Endodermal cell (in vitro differentiated cells): Measurements from ENCODE around the gene CD38. TPM values are rescaled to one million over a fixed set of nuclear protein-coding genes. Genes with fewer than 3 reads are reported as not detected.

Experiments used
- DNase-seq: peaks from one replicate; pipeline ENCODE4 v3.0.0-alpha.2; 2017
- H3K27ac ChIP-seq: 2 replicates; pipeline ENCODE4 v1.5.1; 2013; ENCODE audit warnings: mild to moderate bottlenecking, low read depth, low read length, moderate library complexity
- H3K27me3 ChIP-seq: 2 replicates; pipeline ENCODE4 v1.6.1; 2013; ENCODE audit warnings: mild to moderate bottlenecking, low read length, moderate library complexity; ENCODE audit not compliant: insufficient read depth, control insufficient read depth, poor library complexity, severe bottlenecking
- H3K36me3 ChIP-seq: 2 replicates; pipeline ENCODE4 v1.7.0; 2013; ENCODE audit warnings: mild to moderate bottlenecking, low read length, moderate library complexity; ENCODE audit not compliant: control insufficient read depth, insufficient read depth
- H3K4me1 ChIP-seq: one replicate; pipeline ENCODE4 v1.7.0; 2013; ENCODE audit warnings: low read length; ENCODE audit not compliant: control insufficient read depth, insufficient read depth
- H3K4me3 ChIP-seq: 2 replicates; pipeline ENCODE4 v1.5.1; 2013; ENCODE audit warnings: mild to moderate bottlenecking, low read length, moderate library complexity
- H3K9ac ChIP-seq: 2 replicates; pipeline ENCODE4 v1.6.1; 2013; ENCODE audit warnings: mild to moderate bottlenecking, low read length, moderate library complexity; ENCODE audit not compliant: poor library complexity, severe bottlenecking; ENCODE audit errors: extremely low read depth
- H3K9me3 ChIP-seq: 2 replicates; pipeline ENCODE4 v1.6.1; 2013; ENCODE audit warnings: mild to moderate bottlenecking, low read length, moderate library complexity; ENCODE audit not compliant: control insufficient read depth
- H3K27ac Mint-ChIP-seq: 2 replicates; pipeline ENCODE4 v1.8.0; 2020; ENCODE audit warnings: mixed read lengths
- H3K27me3 Mint-ChIP-seq: 2 replicates; pipeline ENCODE4 v1.8.0; 2021; ENCODE audit warnings: mild to moderate bottlenecking, mixed read lengths; ENCODE audit not compliant: insufficient read depth
- H3K36me3 Mint-ChIP-seq: 2 replicates; pipeline ENCODE4 v1.8.0; 2020; ENCODE audit warnings: low read depth, mixed read lengths
- H3K4me1 Mint-ChIP-seq: 2 replicates; pipeline ENCODE4 v1.8.0; 2020; ENCODE audit warnings: mixed read lengths
- H3K4me3 Mint-ChIP-seq: 2 replicates; pipeline ENCODE4 v1.8.0; 2020; ENCODE audit warnings: mild to moderate bottlenecking, moderate library complexity, mixed read lengths
- H3K9me3 Mint-ChIP-seq: 2 replicates; pipeline ENCODE4 v1.8.0; 2020; ENCODE audit warnings: mild to moderate bottlenecking, mixed read lengths
- CTCF ChIP-seq: fragments of 200-600 bp; sonication (generic); conservative IDR thresholded peaks from 2 replicates; pipeline ENCODE4 v1.5.0; 2021; ENCODE audit warnings: antibody characterized with exemption, mild to moderate bottlenecking
- WGBS, 2 experiments: methylation state at CpG; one replicate each; pipeline versions ENCODE4 v1.1.5 to v1.1.7; 2013; ENCODE audit warnings: missing lambda C conversion rate in 2 of 2, mixed read lengths in 1 of 2; ENCODE audit not compliant: insufficient coverage in 1 of 2, insufficient read length in 1 of 2; 5-methylcytosine and 5-hydroxymethylcytosine counted together
- total RNA-seq, 2 donors: library from RNA; stranded (reverse); fragmentation: NEBNext Ultra II Directional in 1 of 2; extraction: Animal tissue kit (Norgen Biotek cat#: 25700) in 1 of 2; gene quantifications; 2 replicates in 1 of 2; 3 replicates in 1 of 2; pipeline ENCODE4 v1.2.1, GENCODE V29; 2021

The CD38 gene
- total RNA-seq, 2 donors from 2014 or later: 0.11 TPM; not detected in 1

DNA sequence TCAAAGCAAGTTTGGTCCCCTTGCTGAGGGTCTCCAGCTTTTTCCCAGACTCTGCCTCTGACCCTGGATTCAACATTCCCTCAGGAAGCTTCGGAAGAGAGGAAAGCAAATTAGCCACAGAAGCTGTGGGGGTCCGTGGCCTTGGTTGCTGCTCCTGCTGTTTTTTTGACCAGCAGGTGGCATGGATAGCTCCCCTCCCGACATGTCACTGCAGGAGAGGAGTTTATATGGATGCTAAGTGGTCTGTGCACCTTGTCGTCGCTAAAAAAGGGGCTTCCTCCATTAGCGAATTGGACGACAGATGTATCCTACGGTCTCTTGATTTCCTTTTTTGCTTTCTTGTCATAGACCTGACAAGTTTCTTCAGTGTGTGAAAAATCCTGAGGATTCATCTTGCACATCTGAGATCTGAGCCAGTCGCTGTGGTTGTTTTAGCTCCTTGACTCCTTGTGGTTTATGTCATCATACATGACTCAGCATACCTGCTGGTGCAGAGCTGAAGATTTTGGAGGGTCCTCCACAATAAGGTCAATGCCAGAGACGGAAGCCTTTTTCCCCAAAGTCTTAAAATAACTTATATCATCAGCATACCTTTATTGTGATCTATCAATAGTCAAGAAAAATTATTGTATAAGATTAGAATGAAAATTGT is 70.2 kb downstream of the CD38 start:
- H3K9me3 ChIP-seq: no peaks in the 10 kb centered on the region
- Mint-ChIP-seq H3K27me3 (no peaks in the 10 kb centered on the region), H3K4me1 (no peaks in the 10 kb centered on the region), H3K27ac (no peak overlapping the region), H3K9me3 (no peaks in the 10 kb centered on the region), H3K4me3 (no peak overlapping the region), H3K36me3 (no peaks in the 10 kb centered on the region)
- TF ChIP-seq CTCF: no peak
- no peaks in the 10 kb centered on the region for H3K4me1 ChIP-seq
- no peaks in the 10 kb centered on the region for H3K36me3 ChIP-seq
- no peak overlapping the region for H3K9ac ChIP-seq
- DNase-seq: no peak
- 87 to 92% methylated on average over 9 to 10 of the region's 10 CpGs for WGBS, 2 experiments
- H3K27me3 ChIP-seq: no peaks in the 10 kb centered on the region
- H3K27ac ChIP-seq: no peak overlapping the region
- no peak overlapping the region for H3K4me3 ChIP-seq

DNA sequence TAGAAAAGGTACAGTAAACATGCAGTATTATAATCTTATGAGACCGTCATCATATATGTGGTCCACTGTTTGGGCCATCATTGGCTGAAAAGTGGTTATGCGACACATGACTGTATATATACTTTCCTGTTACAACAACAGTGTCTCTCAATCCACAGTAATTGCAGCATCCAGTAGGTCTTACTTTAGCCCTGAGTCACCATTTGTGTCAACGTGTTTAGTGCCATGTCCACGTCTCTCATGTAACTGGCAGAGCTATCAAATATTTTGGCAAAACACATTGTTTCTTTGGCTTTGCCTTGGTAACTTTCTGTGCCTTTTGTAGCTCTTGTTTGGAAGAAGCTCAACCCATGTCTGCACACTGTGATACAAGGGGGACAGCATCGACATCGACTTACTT is 73.8 kb downstream of the CD38 start:
- H3K4me3 ChIP-seq: no peak overlapping the region
- Mint-ChIP-seq H3K4me1 (no peaks in the 10 kb centered on the region), H3K27me3 (no peaks in the 10 kb centered on the region), H3K9me3 (no peaks in the 10 kb centered on the region), H3K27ac (no peak overlapping the region), H3K36me3 (no peaks in the 10 kb centered on the region), H3K4me3 (no peak overlapping the region)
- TF ChIP-seq CTCF: no peak
- WGBS, 2 experiments: 93 to 98% methylated on average over 4 to 6 of the region's 6 CpGs
- H3K9ac ChIP-seq: no peak overlapping the region
- H3K27me3 ChIP-seq: no peaks in the 10 kb centered on the region
- no peaks in the 10 kb centered on the region for H3K36me3 ChIP-seq
- no peaks in the 10 kb centered on the region for H3K4me1 ChIP-seq
- no peak overlapping the region for H3K27ac ChIP-seq
- DNase-seq: no peak
- no peaks in the 10 kb centered on the region for H3K9me3 ChIP-seq

- H3K4me3 ChIP-seq: no peak overlapping the region
- 80 to 83% methylated on average over 1 to 9 of the region's 9 CpGs for WGBS, 2 experiments
- Mint-ChIP-seq H3K27ac (no peak overlapping the region), H3K27me3 (no peaks in the 10 kb centered on the region), H3K36me3 (no peaks in the 10 kb centered on the region), H3K9me3 (no peaks in the 10 kb centered on the region), H3K4me1 (no peaks in the 10 kb centered on the region), H3K4me3 (no peak overlapping the region)
- H3K9ac ChIP-seq: no peak overlapping the region
- no peak for TF ChIP-seq CTCF
- H3K27me3 ChIP-seq: no peaks in the 10 kb centered on the region
- no peaks in the 10 kb centered on the region for H3K4me1 ChIP-seq
- no peaks in the 10 kb centered on the region for H3K9me3 ChIP-seq
- no peaks in the 10 kb centered on the region for H3K36me3 ChIP-seq
- no peak overlapping the region for H3K27ac ChIP-seq
- no peak for DNase-seq
Observed at GRCh38 chr4:15852524-15852923, 74.4 kb downstream of the CD38 start.
